HG02571 (cell line): ENCODE measurements around the gene CYP2B6.
"Not testable (repeated sequence)": the region's sequence is repeated elsewhere in the genome, so short reads cannot be mapped to it uniquely, and the experiment has no call there.

ENCODE experiments used
- ATAC-seq: cut with Tn5 transposase; IDR thresholded peaks from one replicate; pipeline ENCODE4 v1.9.1; 2021; ENCODE audit warnings: mild to moderate bottlenecking, moderate library complexity; ENCODE audit not compliant: unreplicated experiment

The CYP2B6 gene

GRCh38 chr19:41029524-41030432, 38.7 kb downstream of the CYP2B6 start:
- no peak for ATAC-seq

DNA sequence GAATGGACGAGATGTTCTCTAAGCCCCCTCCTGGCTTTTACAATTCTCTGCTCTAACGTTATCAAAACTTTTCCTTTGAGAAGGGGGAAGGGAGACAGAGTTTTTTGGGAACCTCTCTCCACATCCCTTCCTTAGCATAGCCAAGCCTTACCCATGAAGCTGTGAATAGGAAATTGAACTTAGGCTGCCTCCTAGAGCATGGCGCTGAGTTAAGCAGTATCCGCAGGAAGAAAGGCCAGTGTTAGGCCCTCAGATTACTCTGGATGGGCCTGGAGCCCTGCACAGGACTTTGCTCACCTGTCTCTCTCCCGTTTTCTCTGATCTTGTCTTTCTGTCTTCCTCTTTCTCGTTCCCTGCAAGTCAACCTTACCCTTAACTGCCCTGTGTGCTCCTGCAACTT, 39.6 kb downstream of the CYP2B6 start:
- no peak for ATAC-seq

- ATAC-seq = no peak
Observed at GRCh38 chr19:41031916-41032315, 40.8 kb downstream of the CYP2B6 start.

DNA sequence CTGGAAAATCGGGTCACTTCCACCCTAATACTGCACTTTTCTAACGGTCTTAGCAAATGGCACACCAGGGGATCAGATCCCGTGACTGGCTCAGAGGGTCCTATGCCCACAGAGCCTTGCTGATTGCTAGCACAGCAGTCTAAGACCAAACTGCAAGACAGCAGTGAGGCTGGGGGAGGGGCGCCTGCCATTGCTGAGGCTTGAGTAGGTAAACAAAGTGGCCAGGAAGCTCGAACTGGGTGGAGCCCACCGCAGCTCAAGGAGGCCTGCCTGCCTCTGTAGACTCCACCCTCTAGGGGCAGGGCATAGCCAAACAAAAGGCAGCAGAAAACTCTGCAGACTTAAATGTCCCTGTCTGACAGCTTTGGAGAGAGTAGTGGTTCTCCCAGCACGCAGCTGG, 42.2 kb downstream of the CYP2B6 start:
- ATAC-seq = not testable (repeated sequence)

GRCh38 chr19:41039806-41040205, 48.7 kb downstream of the CYP2B6 start:
- ATAC-seq = no peak

GRCh38 chr19:41045095-41045494, 54.0 kb downstream of the CYP2B6 start:
- not testable (repeated sequence) for ATAC-seq

GRCh38 chr19:41050426-41050825, 59.3 kb downstream of the CYP2B6 start:
- no peak for ATAC-seq

DNA sequence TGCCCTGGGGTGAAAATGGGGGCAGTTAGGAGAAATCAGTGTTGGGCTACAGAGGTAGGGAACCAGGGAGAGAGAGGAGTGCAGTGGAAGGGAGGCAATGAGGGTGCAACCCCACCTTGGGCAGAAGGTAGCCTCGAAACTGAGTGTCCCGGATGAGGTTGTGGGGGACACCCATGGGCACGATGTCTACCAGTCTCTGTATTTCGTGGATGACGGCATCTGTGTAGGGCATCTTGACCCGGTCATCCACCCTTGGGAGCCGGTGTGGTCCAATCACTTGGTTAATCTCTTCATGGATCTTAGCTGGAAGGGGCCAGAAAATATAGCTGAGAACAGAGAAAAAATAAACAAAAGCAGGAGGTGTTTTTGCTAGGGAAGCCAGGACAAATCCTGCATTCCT, 61.1 kb downstream of the CYP2B6 start:
- not testable (repeated sequence) for ATAC-seq

- ATAC-seq = not testable (repeated sequence)
Observed at GRCh38 chr19:41053331-41053730, 62.2 kb downstream of the CYP2B6 start.

DNA sequence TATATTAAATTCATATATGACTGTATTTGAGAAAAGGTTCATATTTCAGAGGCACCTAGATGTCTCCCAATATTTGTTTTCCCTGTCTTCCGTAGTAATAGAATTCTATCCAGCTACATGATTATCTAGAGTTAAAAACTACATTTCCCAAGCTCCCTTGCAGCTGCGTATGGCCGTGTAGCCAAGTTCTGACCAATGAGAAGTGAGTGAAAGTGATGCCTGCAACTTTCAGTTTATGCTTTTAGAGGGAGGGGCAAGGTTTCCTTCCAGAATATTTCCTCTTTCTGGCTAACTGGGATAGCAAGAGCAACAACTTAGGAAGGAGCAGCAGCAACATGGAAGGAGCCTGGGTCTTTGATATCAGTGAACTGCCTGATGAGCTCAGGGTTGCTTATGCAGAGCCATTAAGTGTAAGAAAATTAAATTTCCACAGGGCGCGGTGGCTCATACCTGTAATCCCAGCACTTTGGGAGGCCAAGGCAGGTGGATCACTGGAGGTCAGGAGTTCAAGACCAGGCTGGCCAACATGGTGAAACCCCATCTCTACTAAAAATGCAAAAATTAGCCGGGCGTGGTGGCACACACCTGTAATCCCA, 74.0 kb downstream of the CYP2B6 start:
- no peak for ATAC-seq
